Muscle of leg (tissue), 11 donors: ENCODE results near the gene PKM. TPM values are rescaled to one million over a fixed set of nuclear protein-coding genes. Genes with fewer than 3 reads are reported as not detected.

Source experiments
- DNase-seq: peaks from one replicate; pipeline ENCODE4 v3.0.0; 2013
- H3K27ac ChIP-seq: one replicate; pipeline ENCODE4 v1.5.1; 2013; ENCODE audit warnings: mild to moderate bottlenecking, low read length, control low read depth
- H3K27me3 ChIP-seq: one replicate; pipeline ENCODE4 v1.6.1; 2013; ENCODE audit warnings: low read length; ENCODE audit not compliant: control insufficient read depth, insufficient read depth
- H3K36me3 ChIP-seq: one replicate; pipeline ENCODE4 v1.6.1; 2013; ENCODE audit warnings: low read length; ENCODE audit not compliant: control insufficient read depth, insufficient read depth
- H3K4me1 ChIP-seq: one replicate; pipeline ENCODE4 v1.6.1; 2013; ENCODE audit warnings: low read length; ENCODE audit not compliant: control insufficient read depth, insufficient read depth
- H3K4me3 ChIP-seq: one replicate; pipeline ENCODE4 v1.5.1; 2013; ENCODE audit warnings: low read length, control low read depth
- H3K9me3 ChIP-seq: replicated peaks from 2 replicates; pipeline ENCODE4 v1.6.1; 2013; ENCODE audit warnings: low read depth, low read length; ENCODE audit not compliant: control insufficient read depth
- WGBS: methylation state at CpG from one replicate; pipeline ENCODE4 v1.1.5; 2013; ENCODE audit warnings: missing lambda C conversion rate; ENCODE audit not compliant: insufficient coverage; 5-methylcytosine and 5-hydroxymethylcytosine counted together
- polyA plus RNA-seq, 8 donors: library from polyadenylated mRNA; unstranded; fragments of 120-200 nt; gene quantifications; one replicate each; pipeline versions ENCODE4 v1.2.1 to v1.2.3, GENCODE V29; 2013; ENCODE audit warnings: inconsistent platforms in 1 of 8, low replicate concordance in 1 of 8; ENCODE audit not compliant: insufficient read length in 8 of 8, insufficient read depth in 1 of 8
- total RNA-seq: library from RNA; stranded (reverse); fragments of 120-200 nt; gene quantifications from one replicate; pipeline ENCODE4 v1.2.4, GENCODE V29; 2013

Gene PKM
- total and polyA plus RNA-seq, 9 donors = 727 to 984 (median 841) TPM

GRCh38 chr15:72203507-72203837, 27.5 kb downstream of the PKM start:
- H3K27me3 ChIP-seq = peaks cover 3% of the 10 kb centered on the region
- H3K27ac ChIP-seq = peak overlapping the region; percentile 13
- no peak overlapping the region for H3K4me3 ChIP-seq
- DNase-seq = peak; percentile 91
- peaks cover 55% of the 10 kb centered on the region for H3K4me1 ChIP-seq
- H3K36me3 ChIP-seq = peaks cover 96% of the 10 kb centered on the region
- H3K9me3 ChIP-seq = no peaks in the 10 kb centered on the region
- WGBS = 27% methylated on average over 5 of the region's 5 CpGs

- WGBS = 88% methylated on average over 7 of the region's 8 CpGs
- H3K27me3 ChIP-seq = peaks cover 8% of the 10 kb centered on the region
- peak overlapping the region; percentile 13 for H3K27ac ChIP-seq
- H3K4me3 ChIP-seq = no peak overlapping the region
- peaks cover 95% of the 10 kb centered on the region for H3K36me3 ChIP-seq
- no peak for DNase-seq
- peaks cover 58% of the 10 kb centered on the region for H3K4me1 ChIP-seq
- H3K9me3 ChIP-seq = no peaks in the 10 kb centered on the region
Measured at GRCh38 chr15:72202801-72203506, 28.0 kb downstream of the PKM start.

GRCh38 chr15:72202302-72202701, 28.7 kb downstream of the PKM start:
- Histone ChIP-seq H3K27me3 (peaks cover 12% of the 10 kb centered on the region), H3K4me3 (no peak overlapping the region), H3K4me1 (peaks cover 61% of the 10 kb centered on the region), H3K36me3 (peaks cover 89% of the 10 kb centered on the region), H3K27ac (peak overlapping the region; percentile 13), H3K9me3 (no peaks in the 10 kb centered on the region)
- WGBS = 92% methylated on average over 13 of the region's 13 CpGs
- no peak for DNase-seq

GRCh38 chr15:72201391-72201921, 29.5 kb downstream of the PKM start:
- Histone ChIP-seq H3K9me3 (no peaks in the 10 kb centered on the region), H3K4me1 (peaks cover 67% of the 10 kb centered on the region), H3K27ac (peak overlapping the region; percentile 89), H3K36me3 (peaks cover 80% of the 10 kb centered on the region), H3K27me3 (peaks cover 20% of the 10 kb centered on the region), H3K4me3 (no peak overlapping the region)
- 39% methylated on average over 3 of the region's 3 CpGs for WGBS
- peak; percentile 86 for DNase-seq

- Histone ChIP-seq H3K27me3 (peaks cover 26% of the 10 kb centered on the region), H3K4me1 (peaks cover 67% of the 10 kb centered on the region), H3K9me3 (no peaks in the 10 kb centered on the region), H3K27ac (peak overlapping the region; percentile 89), H3K36me3 (peaks cover 72% of the 10 kb centered on the region), H3K4me3 (no peak overlapping the region)
- WGBS = 83% methylated on average over 11 of the region's 15 CpGs
- peak; percentile 17 for DNase-seq
Measured at GRCh38 chr15:72200395-72201237, 30.4 kb downstream of the PKM start.

GRCh38 chr15:72199721-72200212, 31.2 kb downstream of the PKM start:
- no peaks in the 10 kb centered on the region for H3K9me3 ChIP-seq
- H3K27me3 ChIP-seq = peaks cover 29% of the 10 kb centered on the region
- H3K36me3 ChIP-seq = peaks cover 63% of the 10 kb centered on the region
- H3K4me1 ChIP-seq = peaks cover 67% of the 10 kb centered on the region
- H3K27ac ChIP-seq = peak overlapping the region; percentile 89
- no peak overlapping the region for H3K4me3 ChIP-seq
- WGBS = no CpG with 5 or more reads among the region's 2 CpGs
- peak; percentile 81 for DNase-seq

- peak overlapping the region; percentile 7 for H3K27ac ChIP-seq
Measured at GRCh38 chr15:72199205-72199515, 31.8 kb downstream of the PKM start.

GRCh38 chr15:72198356-72199204, 32.4 kb downstream of the PKM start:
- Histone ChIP-seq H3K4me3 (no peak overlapping the region), H3K9me3 (no peaks in the 10 kb centered on the region), H3K27me3 (peaks cover 31% of the 10 kb centered on the region), H3K27ac (peak overlapping the region; percentile 7), H3K36me3 (peaks cover 54% of the 10 kb centered on the region), H3K4me1 (peaks cover 61% of the 10 kb centered on the region)
- WGBS = 100% methylated on average over 2 of the region's 11 CpGs
- no peak for DNase-seq

More at GRCh38 chr15:72199205-72199515, 31.8 kb downstream of the PKM start:
- peaks cover 58% of the 10 kb centered on the region for H3K36me3 ChIP-seq
- DNase-seq = no peak
- no peak overlapping the region for H3K4me3 ChIP-seq
- H3K9me3 ChIP-seq = no peaks in the 10 kb centered on the region
- H3K27me3 ChIP-seq = peaks cover 29% of the 10 kb centered on the region
- WGBS = 83% methylated on average over 1 of the region's 2 CpGs
- H3K4me1 ChIP-seq = peaks cover 65% of the 10 kb centered on the region

GRCh38 chr15:72197460-72198355, 33.3 kb downstream of the PKM start, which contains the start of gene GRAMD2A:
Gene GRAMD2A (minus strand): TSS chr15:72197787.
- Histone ChIP-seq H3K4me1 (peaks cover 53% of the 10 kb centered on the region), H3K27ac (no peak within 1 kb of the TSS), H3K36me3 (peaks cover 46% of the 10 kb centered on the region), H3K4me3 (peak within 1 kb of the TSS; percentile 26), H3K9me3 (no peaks in the 10 kb centered on the region), H3K27me3 (peaks cover 31% of the 10 kb centered on the region)
- 5% methylated on average over 54 of the region's 83 CpGs for WGBS
- no peak for DNase-seq
